Common myeloid progenitor, CD34-positive (primary cell): ENCODE measurements around the gene PRKAR1B.

Source experiments
- CTCF ChIA-PET: fragments of 350-600 bp; sonication (Branson Sonifier 250); formaldehyde crosslinking; loops from one replicate; lab custom pipeline; 2021; ENCODE audit warnings: antibody characterized with exemption; lab: Charles Lee
- POLR2A ChIA-PET: fragments of 350-600 bp; sonication (Branson Sonifier 250); formaldehyde crosslinking; loops from one replicate; lab custom pipeline; 2021; ENCODE audit warnings: antibody characterized with exemption; lab: Charles Lee
- DNase-seq, 3 donors: peaks; one replicate each; pipeline versions ENCODE4 v3.0.0 to v3.0.0-alpha.2; 2013
- H3K27ac ChIP-seq, 2 experiments: 1 replicate in 1 of 2; 2 replicates in 1 of 2; pipeline ENCODE4 v1.7.0; 2013; ENCODE audit warnings: inconsistent platforms in 2 of 2, low read length in 2 of 2, mild to moderate bottlenecking in 2 of 2, low read depth in 1 of 2, moderate library complexity in 1 of 2; ENCODE audit not compliant: severe bottlenecking in 2 of 2, insufficient read depth in 1 of 2, poor library complexity in 1 of 2
- H3K27me3 ChIP-seq, 5 experiments: replicated peaks in 2 of 5; 1 replicate in 3 of 5; 2 replicates in 2 of 5; pipeline versions ENCODE4 v1.6.1 to v1.7.0; 2013; ENCODE audit warnings: low read length in 4 of 5, mild to moderate bottlenecking in 2 of 5, moderate library complexity in 2 of 5, inconsistent platforms in 1 of 5; ENCODE audit not compliant: insufficient read depth in 5 of 5, control insufficient read depth in 4 of 5
- H3K36me3 ChIP-seq, 4 experiments: 1 replicate in 2 of 4; 2 replicates in 2 of 4; pipeline versions ENCODE4 v1.6.1 to v1.7.0; 2013; ENCODE audit warnings: low read length in 3 of 4, control low read depth in 1 of 4, mild to moderate bottlenecking in 1 of 4; ENCODE audit not compliant: control insufficient read depth in 4 of 4, insufficient read depth in 4 of 4
- H3K4me1 ChIP-seq, 4 experiments: 1 replicate in 3 of 4; 2 replicates in 1 of 4; pipeline versions ENCODE4 v1.6.1 to v1.7.1; 2013; ENCODE audit warnings: low read length in 3 of 4, mild to moderate bottlenecking in 3 of 4, control low read depth in 1 of 4, inconsistent platforms in 1 of 4, moderate library complexity in 1 of 4; ENCODE audit not compliant: control insufficient read depth in 4 of 4, insufficient read depth in 4 of 4; ENCODE audit errors: control extremely low read depth in 1 of 4
- H3K4me3 ChIP-seq, 7 experiments: 1 replicate in 4 of 7; 2 replicates in 3 of 7; pipeline versions ENCODE4 v1.5.1 to v1.7.0; 2013; ENCODE audit warnings: mild to moderate bottlenecking in 7 of 7, low read length in 6 of 7, moderate library complexity in 6 of 7, inconsistent platforms in 2 of 7, low read depth in 2 of 7, control low read depth in 1 of 7; ENCODE audit not compliant: insufficient read depth in 4 of 7, control insufficient read depth in 1 of 7; ENCODE audit errors: extremely low read depth in 1 of 7
- H3K9me3 ChIP-seq, 5 experiments: 1 replicate in 4 of 5; 2 replicates in 1 of 5; pipeline versions ENCODE4 v1.6.1 to v1.7.1; 2013; ENCODE audit warnings: low read length in 4 of 5, mild to moderate bottlenecking in 2 of 5, inconsistent platforms in 1 of 5, low read depth in 1 of 5, moderate library complexity in 1 of 5; ENCODE audit not compliant: control insufficient read depth in 4 of 5, insufficient read depth in 2 of 5; ENCODE audit errors: control extremely low read depth in 1 of 5
- WGBS: methylation state at CpG from one replicate; pipeline ENCODE4 v1.1.5; 2013; ENCODE audit not compliant: insufficient coverage; 5-methylcytosine and 5-hydroxymethylcytosine counted together

Gene PRKAR1B

DNA sequence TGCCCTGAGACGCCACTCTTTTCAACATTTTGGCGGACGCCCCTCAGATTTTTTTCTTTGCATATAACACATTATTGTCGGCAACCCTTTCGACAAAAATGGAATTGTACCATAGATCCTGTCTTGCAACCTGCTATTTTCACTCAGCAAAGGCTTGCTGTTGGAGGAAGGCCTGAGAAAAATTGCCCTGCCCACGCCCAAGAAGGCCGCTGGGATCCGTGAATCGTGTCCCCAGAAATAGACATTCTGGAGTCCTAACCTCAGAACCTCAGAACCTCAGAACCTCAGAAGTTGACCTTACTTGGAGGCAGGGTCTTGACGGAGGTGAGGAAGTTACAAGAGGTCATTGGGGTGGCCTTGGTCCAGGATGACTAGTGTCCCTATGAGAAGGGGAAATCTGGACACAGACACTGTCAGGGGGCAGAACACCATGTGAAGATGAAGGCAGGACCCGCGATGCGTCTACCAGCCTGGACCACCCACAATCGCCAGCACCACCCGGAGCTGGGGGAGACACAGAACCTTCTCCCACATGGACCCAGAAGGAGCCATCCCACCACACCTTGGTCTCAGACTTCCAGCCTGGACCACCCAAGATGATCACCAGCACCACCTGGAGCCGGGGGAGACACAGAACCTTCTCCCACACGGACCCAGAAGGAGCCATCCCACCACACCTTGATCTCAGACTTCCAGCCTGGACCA is 19.6 kb downstream of the PRKAR1B start:
- peaks cover 0 to 14% (median 2%) of the 10 kb centered on the region in 5 experiments for H3K27me3 ChIP-seq
- no peak for DNase-seq
- POLR2A ChIA-PET = no interaction called here
- CTCF ChIA-PET = no interaction called here
- WGBS = 98% methylated on average over 14 of the region's 17 CpGs
- peaks cover 0 to 3% (median 2%) of the 10 kb centered on the region in 5 experiments for H3K9me3 ChIP-seq
- no peak overlapping the region for H3K4me3 ChIP-seq
- peaks cover 0 to 7% (median 1%) of the 10 kb centered on the region in 4 experiments for H3K4me1 ChIP-seq
- H3K36me3 ChIP-seq = peaks cover 0 to 9% (median 0%) of the 10 kb centered on the region in 4 experiments
- no peak overlapping the region for H3K27ac ChIP-seq

DNA sequence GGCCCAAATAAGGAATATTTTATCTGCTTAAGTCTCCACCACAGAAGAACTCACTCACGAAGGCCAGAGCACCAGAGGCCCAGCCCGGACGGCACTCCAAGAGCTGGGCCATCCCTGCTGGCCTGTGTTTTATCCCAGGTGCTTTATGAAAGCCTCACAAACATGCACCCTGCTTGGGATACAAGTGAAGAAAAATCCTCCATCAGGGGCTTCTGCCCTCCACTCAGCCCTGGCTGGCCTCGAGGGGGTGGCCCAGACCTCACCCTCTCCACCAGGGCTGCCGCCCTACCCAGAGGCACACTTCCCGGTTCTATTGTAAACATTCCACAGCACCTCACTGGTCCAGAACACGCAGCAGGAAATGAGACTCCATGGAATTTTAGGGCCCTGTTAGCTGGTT is 20.4 kb downstream of the PRKAR1B start:
- peaks cover 0 to 9% (median under 1%) of the 10 kb centered on the region in 5 experiments for H3K27me3 ChIP-seq
- ChIA-PET POLR2A (no interaction called here), CTCF (no interaction called here)
- peaks cover 0 to 9% (median under 1%) of the 10 kb centered on the region in 4 experiments for H3K36me3 ChIP-seq
- H3K4me3 ChIP-seq = no peak overlapping the region
- peaks cover 0 to 3% (median under 1%) of the 10 kb centered on the region in 4 experiments for H3K4me1 ChIP-seq
- H3K27ac ChIP-seq = no peak overlapping the region
- no peak for DNase-seq
- 100% methylated on average over 5 of the region's 7 CpGs for WGBS
- peaks cover 0 to 5% (median 2%) of the 10 kb centered on the region in 5 experiments for H3K9me3 ChIP-seq

DNA sequence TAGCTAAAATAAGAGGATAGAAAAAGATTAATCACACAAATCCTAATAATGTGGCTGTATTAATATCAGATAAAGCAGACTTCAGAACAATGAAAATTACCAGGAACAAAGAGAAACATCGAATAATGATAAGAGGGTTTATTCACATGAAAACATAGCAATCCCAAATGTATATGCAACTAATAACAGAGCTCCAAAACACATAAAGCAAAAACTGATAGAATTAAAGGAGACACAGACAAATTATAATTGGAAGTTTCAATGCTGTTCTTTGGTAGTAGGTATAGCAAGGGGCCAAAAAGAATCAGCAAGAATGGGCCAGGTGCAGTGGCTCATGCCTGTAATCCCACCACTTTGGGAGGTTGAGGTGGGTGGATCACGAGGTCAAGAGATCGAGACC is 24.0 kb downstream of the PRKAR1B start:
- Histone ChIP-seq H3K27me3 (no peaks in the 10 kb centered on the region), H3K36me3 (peaks cover 0 to 10% (median under 1%) of the 10 kb centered on the region in 4 experiments), H3K4me3 (no peak overlapping the region), H3K4me1 (peaks cover 0 to 2% (median 0%) of the 10 kb centered on the region in 4 experiments), H3K9me3 (peaks cover 0 to 8% (median 2%) of the 10 kb centered on the region in 5 experiments), H3K27ac (no peak overlapping the region)
- ChIA-PET CTCF (no interaction called here), POLR2A (no interaction called here)
- DNase-seq = no peak
- 100% methylated on average over 1 of the region's 3 CpGs for WGBS

DNA sequence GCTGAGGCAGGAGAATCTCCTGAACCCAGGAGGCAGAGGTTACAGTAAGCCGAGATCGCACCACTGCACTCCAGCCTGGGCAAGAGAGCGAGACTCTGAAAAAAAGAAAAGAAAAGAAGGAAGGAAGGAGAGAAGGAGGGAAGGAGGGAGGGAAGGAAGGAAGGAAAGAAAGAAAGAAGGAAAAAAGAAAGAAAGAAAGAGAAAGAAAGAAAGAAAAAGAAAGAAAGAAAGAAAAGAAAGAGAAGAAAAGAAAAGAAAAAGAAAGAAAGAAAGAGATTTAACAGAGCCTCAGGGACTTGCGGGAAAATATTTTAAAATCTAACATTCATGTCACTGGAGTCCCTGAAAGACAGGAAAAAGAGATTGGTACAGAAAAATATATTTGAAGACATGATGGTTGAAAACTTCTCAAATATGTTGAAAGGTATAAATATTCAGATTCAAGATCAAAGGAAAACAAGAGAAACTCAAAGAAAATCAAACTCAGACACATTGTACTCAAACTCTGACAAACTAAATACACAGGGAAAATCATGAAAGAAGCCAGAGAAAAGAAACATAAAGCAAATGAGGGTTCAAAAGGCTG is 25.9 kb downstream of the PRKAR1B start:
- WGBS = 98% methylated on average over 3 of the region's 4 CpGs
- POLR2A ChIA-PET = no interaction called here
- no peak overlapping the region for H3K27ac ChIP-seq

DNA sequence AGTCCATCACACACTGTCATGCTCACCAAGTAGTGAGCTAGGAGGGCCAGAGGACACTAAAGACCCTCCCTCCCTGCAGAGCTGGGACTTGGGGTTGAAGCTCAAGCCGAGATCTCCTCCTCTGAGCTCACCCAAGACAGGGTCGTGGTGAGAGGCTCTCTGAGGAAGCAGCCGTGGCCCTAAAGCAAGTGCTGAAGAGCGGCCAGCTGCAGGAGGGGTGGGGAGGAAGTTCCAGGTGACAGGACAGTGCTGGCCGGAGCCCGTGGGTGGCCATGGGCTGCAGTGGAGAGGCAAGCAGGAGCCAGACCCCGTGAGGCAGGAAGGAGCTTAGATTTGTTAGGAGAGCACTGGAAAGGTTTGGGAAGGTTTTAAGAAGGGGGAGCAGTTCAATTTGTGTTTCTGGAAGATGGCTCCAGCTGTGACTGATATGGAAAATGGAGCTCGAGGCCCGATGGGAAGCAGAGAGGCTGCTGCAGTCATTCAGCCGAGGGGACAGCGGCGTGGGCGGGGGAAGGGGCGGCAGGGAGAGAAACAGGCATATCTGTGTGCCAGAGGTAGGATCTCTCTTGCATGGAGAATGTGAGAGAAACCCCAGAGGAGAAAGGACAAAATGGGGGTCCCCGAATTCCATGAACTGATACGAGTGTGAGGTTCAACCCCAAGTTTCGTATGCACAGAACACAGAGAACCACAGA is 27.5 kb downstream of the PRKAR1B start:
- Histone ChIP-seq H3K27ac (no peak overlapping the region), H3K27me3 (no peaks in the 10 kb centered on the region), H3K4me1 (peaks cover 0 to 2% (median 0%) of the 10 kb centered on the region in 4 experiments), H3K36me3 (peaks cover 0 to 10% (median 2%) of the 10 kb centered on the region in 4 experiments), H3K4me3 (no peak overlapping the region), H3K9me3 (peaks cover 0 to 8% (median 2%) of the 10 kb centered on the region in 5 experiments)
- ChIA-PET CTCF (no interaction called here), POLR2A (no interaction called here)
- DNase-seq = no peak
- WGBS = 98% methylated on average over 15 of the region's 17 CpGs

More for the DNA sequence above, 25.9 kb downstream of the PRKAR1B start:
- no peak for DNase-seq
- Histone ChIP-seq H3K4me1 (peaks cover 0 to 2% (median 0%) of the 10 kb centered on the region in 4 experiments), H3K9me3 (peaks cover 0 to 8% (median 2%) of the 10 kb centered on the region in 5 experiments), H3K4me3 (no peak overlapping the region), H3K27me3 (no peaks in the 10 kb centered on the region), H3K36me3 (peaks cover 0 to 10% (median 2%) of the 10 kb centered on the region in 4 experiments)
- CTCF ChIA-PET = no interaction called here

DNA sequence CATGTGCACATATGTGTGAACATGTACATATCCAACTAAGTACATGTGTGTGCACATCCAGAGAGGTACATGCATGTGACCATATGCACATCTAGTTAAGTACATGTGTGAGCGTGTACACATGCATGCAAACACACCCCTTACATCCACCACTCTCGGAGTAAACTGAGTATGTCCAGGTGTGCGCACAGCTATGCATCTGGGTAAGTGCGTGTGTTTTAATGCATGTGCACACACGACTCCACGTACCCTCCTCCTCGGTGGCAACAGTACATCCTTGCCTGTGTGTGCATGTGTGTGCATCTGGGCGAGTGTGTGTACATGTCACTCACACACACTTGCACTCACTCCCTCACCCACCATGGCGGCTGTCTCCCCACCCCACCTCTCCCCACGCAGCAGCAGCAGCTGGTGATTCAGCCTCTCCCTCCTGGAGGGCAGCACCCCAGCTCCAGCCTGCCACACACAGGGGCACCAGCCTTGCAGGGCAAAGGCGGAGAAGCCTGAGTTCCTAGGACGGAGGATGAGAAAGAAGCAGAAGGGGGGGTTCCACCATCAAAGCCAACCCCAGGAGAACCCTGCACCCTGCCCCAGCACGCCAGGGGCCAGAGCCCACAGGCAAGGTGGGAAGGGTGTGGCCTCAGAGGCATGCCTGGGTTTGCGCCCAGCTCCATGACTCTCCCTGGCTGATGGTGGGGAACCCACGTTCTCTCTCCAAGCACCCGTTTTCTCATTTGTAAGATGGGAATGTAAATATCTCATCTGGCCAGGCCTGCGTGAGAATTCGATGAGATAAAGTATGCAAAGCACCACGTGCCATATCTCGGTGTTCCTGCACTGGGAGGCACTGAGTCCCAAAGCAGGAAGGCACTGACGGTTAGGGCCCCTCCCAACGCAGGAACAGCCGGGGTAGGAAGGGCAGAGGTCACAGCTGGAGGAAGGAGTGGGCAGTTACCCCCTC is 28.3 kb downstream of the PRKAR1B start:
- H3K4me3 ChIP-seq = no peak overlapping the region
- POLR2A ChIA-PET = no interaction called here
- CTCF ChIA-PET = no interaction called here

More for the DNA sequence above, 28.3 kb downstream of the PRKAR1B start:
- Histone ChIP-seq H3K36me3 (peaks cover 0 to 10% (median 2%) of the 10 kb centered on the region in 4 experiments), H3K27me3 (no peaks in the 10 kb centered on the region), H3K4me1 (peaks cover 0 to 2% (median 0%) of the 10 kb centered on the region in 4 experiments), H3K27ac (no peak overlapping the region), H3K9me3 (peaks cover 0 to 8% (median 2%) of the 10 kb centered on the region in 5 experiments)
- DNase-seq = no peak
- WGBS = 95% methylated on average over 13 of the region's 23 CpGs
